Kidney (tissue), 2 donors: ENCODE results near the gene TTC16. TPM values are rescaled to one million over a fixed set of nuclear protein-coding genes. Genes with fewer than 3 reads are reported as not detected.

Source experiments
- polyA plus RNA-seq: library from polyadenylated mRNA; stranded (reverse); fragments of 350-450 nt; fragmentation: Illumina TruSeq; extraction: RNeasy Lipid Tissue Mini Kit (QIAGEN cat#74804); gene quantifications from one replicate; pipeline ENCODE4 v1.2.3, GENCODE V29; 2014; ENCODE audit warnings: low read depth, low replicate concordance; ENCODE audit not compliant: insufficient read depth
- total RNA-seq: library from RNA; stranded (reverse); fragmentation: NEBNext Ultra II Directional; extraction: Animal tissue kit (Norgen Biotek cat#: 25700); gene quantifications from one replicate; pipeline ENCODE4 v1.2.1, GENCODE V29; 2021
- donor health status: DM: yes; HTN: yes; CAD: no.

The TTC16 gene
- total and polyA plus RNA-seq, 2 donors from 2014 or later, result 0.32 to 0.72 TPM

Other genes with a start within 250 kb of the TTC16 start
- gene STXBP1, start 103.8 kb upstream of the TTC16 start, total RNA-seq, result 32.8 TPM
- 14.3 TPM for gene STXBP1, start 103.8 kb upstream of the TTC16 start, polyA plus RNA-seq
- 2.9 TPM for gene CFAP157, start 9.1 kb upstream of the TTC16 start, total RNA-seq
- 0.41 TPM for gene CFAP157, start 9.1 kb upstream of the TTC16 start, polyA plus RNA-seq
- gene PTRH1, start 416 bp upstream of the TTC16 start, total RNA-seq, result 20.5 TPM
- gene PTRH1, start 416 bp upstream of the TTC16 start, polyA plus RNA-seq, result 41.3 TPM
- 12.7 TPM for gene TOR2A, start 19.2 kb downstream of the TTC16 start, total RNA-seq
- 14.5 TPM for gene TOR2A, start 19.2 kb downstream of the TTC16 start, polyA plus RNA-seq
- 27.7 TPM for gene SH2D3C, start 62.6 kb downstream of the TTC16 start, total RNA-seq
- 13.7 TPM for gene SH2D3C, start 62.6 kb downstream of the TTC16 start, polyA plus RNA-seq
- gene CDK9, start 70.0 kb downstream of the TTC16 start, total RNA-seq, result 93.5 TPM
- 45.2 TPM for gene CDK9, start 70.0 kb downstream of the TTC16 start, polyA plus RNA-seq
- 77.2 TPM for gene FPGS, start 86.8 kb downstream of the TTC16 start, total RNA-seq
- gene FPGS, start 86.8 kb downstream of the TTC16 start, polyA plus RNA-seq, result 44.0 TPM
- gene ENG, start 138.6 kb downstream of the TTC16 start, total RNA-seq, result 135 TPM
- 158 TPM for gene ENG, start 138.6 kb downstream of the TTC16 start, polyA plus RNA-seq
- 77.9 TPM for gene AK1, start 161.6 kb downstream of the TTC16 start, total RNA-seq
- gene AK1, start 161.6 kb downstream of the TTC16 start, polyA plus RNA-seq, result 185 TPM
- gene ST6GALNAC6, start 183.5 kb downstream of the TTC16 start, total RNA-seq, result 74.6 TPM
- gene ST6GALNAC6, start 183.5 kb downstream of the TTC16 start, polyA plus RNA-seq, result 75.0 TPM
- gene ST6GALNAC4, start 201.0 kb downstream of the TTC16 start, total RNA-seq, result 31.4 TPM
- 31.6 TPM for gene ST6GALNAC4, start 201.0 kb downstream of the TTC16 start, polyA plus RNA-seq
- 3.0 TPM for gene PIP5KL1, start 214.7 kb downstream of the TTC16 start, total RNA-seq
- gene PIP5KL1, start 214.7 kb downstream of the TTC16 start, polyA plus RNA-seq, result 4.3 TPM
- 42.8 TPM for gene DPM2, start 221.8 kb downstream of the TTC16 start, total RNA-seq
- 70.0 TPM for gene DPM2, start 221.8 kb downstream of the TTC16 start, polyA plus RNA-seq